Heart left ventricle (tissue), 16 donors: ENCODE measurements around the gene MKNK1. TPM values are rescaled to one million over a fixed set of nuclear protein-coding genes. Genes with fewer than 3 reads are reported as not detected.

Source experiments
- ATAC-seq, 4 donors: fragments of 200-7000 bp; cut with Tn5 transposase; one replicate each; pipeline ENCODE4 v1.9.1; 2020 to 2022; ENCODE audit warnings: moderate library complexity in 4 of 4, mild to moderate bottlenecking in 3 of 4, moderate number of reproducible peaks in 1 of 4
- DNase-seq, 5 donors: peaks; one replicate each; pipeline ENCODE4 v3.0.0-alpha.2; 2020
- H3K27ac ChIP-seq, 12 donors: fragments of 200-600 bp; sonication (generic) in 4 of 12; one replicate each; pipeline versions ENCODE4 v1.5.0 to v1.8.0; 2016 to 2022; ENCODE audit warnings: mild to moderate bottlenecking in 2 of 12
- H3K27me3 ChIP-seq, 9 donors: fragments of 200-600 bp; sonication (generic) in 2 of 9; one replicate each; pipeline versions ENCODE4 v1.5.1 to v1.8.0; 2016 to 2022; ENCODE audit warnings: mild to moderate bottlenecking in 3 of 9
- H3K36me3 ChIP-seq, 9 donors: fragments of 200-600 bp; sonication (generic) in 2 of 9; one replicate each; pipeline versions ENCODE4 v1.5.0 to v1.8.0; 2018 to 2022; ENCODE audit warnings: mild to moderate bottlenecking in 2 of 9
- H3K4me1 ChIP-seq, 12 donors: fragments of 200-600 bp; sonication (generic) in 4 of 12; one replicate each; pipeline versions ENCODE4 v1.5.0 to v1.8.0; 2016 to 2022; ENCODE audit warnings: mild to moderate bottlenecking in 3 of 12
- H3K4me3 ChIP-seq, 12 donors: fragments of 200-600 bp; sonication (generic) in 4 of 12; one replicate each; pipeline versions ENCODE4 v1.5.0 to v1.8.0; 2017 to 2022; ENCODE audit warnings: mild to moderate bottlenecking in 9 of 12, moderate library complexity in 4 of 12
- H3K9me3 ChIP-seq, 12 donors: fragments of 200-600 bp; sonication (generic) in 4 of 12; one replicate each; pipeline versions ENCODE4 v1.5.0 to v1.8.0; 2016 to 2022; ENCODE audit warnings: mild to moderate bottlenecking in 1 of 12
- CTCF ChIP-seq, 12 donors: fragments of 200-600 bp; sonication (generic) in 4 of 12; IDR thresholded peaks; one replicate each; pipeline versions ENCODE4 v1.5.0 to v1.8.0; 2018 to 2022; ENCODE audit warnings: antibody characterized with exemption in 12 of 12, mild to moderate bottlenecking in 5 of 12
- POLR2A ChIP-seq, 2 donors: fragments of 450-650 bp; IDR thresholded peaks; one replicate each; pipeline ENCODE4 v1.6.1; 2017; ENCODE audit warnings: antibody characterized with exemption in 2 of 2, mild to moderate bottlenecking in 2 of 2, moderate library complexity in 2 of 2
- WGBS, 4 donors: extraction: QIAGEN DNeasy Blood & Tissue Kit in 2 of 4; methylation state at CpG; one replicate each; pipeline versions ENCODE4 v1.1.5 to v1.1.7; 2013 to 2018; 5-methylcytosine and 5-hydroxymethylcytosine counted together
- intact Hi-C, 10 donors: fragments of 100-400 bp; cut with DNase I; formaldehyde crosslinking; loops; one replicate each; pipeline versions ENCODE4 v1.11.1 to v1.14.2; 2022
- polyA plus RNA-seq, 2 donors: library from polyadenylated mRNA; stranded (reverse); fragments of 200-250 nt; gene quantifications; one replicate each; pipeline ENCODE4 v1.2.3, GENCODE V29; 2013
- total RNA-seq, 9 donors: library from RNA; depleted of rRNA in 2 of 9; stranded (reverse); fragments of >200 nt in 2 of 9; fragmentation: NEBNext Ultra II Directional in 3 of 9; extraction: Animal tissue kit (Norgen Biotek cat#: 25700) in 3 of 9; gene quantifications; one replicate each; pipeline versions ENCODE4 v1.1.0 to v1.2.4, GENCODE V29; 2016 to 2023
- donor health status: ischemic (EF 13 %, LVEDD 7.1; RV severe dilation, severe dysfunction).
- donor health status: healthy with polysubstance abuse.
- donor health status: DM: no; HTN: yes; CAD: no.
- donor health status: DM: no; HTN: no; CAD: no.
- donor health status: ischemic (EF 25% LVEDD 6.9; RV normal size, moderate dysfunction).
- donor health status: ischemic (EF 25% LVEDD 5.7; RV mildly dilated, moderate dysfunction).
- donor health status: healthy.
- donor health status: DM: yes; HTN: yes; CAD: no.
- donor health status: ischemic (EF 35%, LVEDD 5.7; RV mildly dilated, moderate dysfunction).
- donor health status: nonischemic (EF 11% LVEDD 7.7; RV severe dilation, severe dysfunction).
- donor health status: DM: yes; HTN: yes; CAD: no.
- donor health status: PGD.
- donor health status: ischemic (EF 29% LVEDD 5.4; RV normal size, mild dysfunction).
- donor health status: nonischemic (EF 23%, LVEDD 6.1; RV moderate dilation, normal function).

Gene MKNK1
- total and polyA plus RNA-seq, 11 donors, result 23.1 to 77.6 (median 35.3) TPM

DNA sequence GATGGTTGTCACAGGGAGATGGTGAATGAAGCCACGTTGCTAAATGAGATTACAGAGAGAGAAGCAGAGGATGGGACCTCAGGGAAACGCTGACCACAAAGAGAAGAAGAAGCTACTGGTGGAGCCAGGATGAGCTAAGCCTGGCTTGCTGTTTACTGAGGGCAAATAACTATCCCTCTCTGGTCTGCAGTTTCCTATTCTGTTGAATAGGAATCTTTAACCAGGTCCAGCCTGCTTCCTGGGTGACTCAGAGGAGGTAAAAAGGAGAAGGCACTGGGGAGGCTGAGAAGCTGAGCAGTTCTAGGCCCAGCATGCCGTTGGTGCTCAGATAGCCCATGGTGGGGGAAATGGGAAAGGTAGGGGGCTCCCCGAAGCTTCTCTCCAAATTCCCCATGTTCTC lies 84.9 kb downstream of the MKNK1 start:
- 64 to 80% (median 66%) methylated on average over 4 of the region's 4 CpGs for WGBS, 4 donors
- intact Hi-C loops, result no loop called here
- H3K27me3 ChIP-seq, result peaks cover 4 to 40% (median 18%) of the 10 kb centered on the region in 9 donors

DNA sequence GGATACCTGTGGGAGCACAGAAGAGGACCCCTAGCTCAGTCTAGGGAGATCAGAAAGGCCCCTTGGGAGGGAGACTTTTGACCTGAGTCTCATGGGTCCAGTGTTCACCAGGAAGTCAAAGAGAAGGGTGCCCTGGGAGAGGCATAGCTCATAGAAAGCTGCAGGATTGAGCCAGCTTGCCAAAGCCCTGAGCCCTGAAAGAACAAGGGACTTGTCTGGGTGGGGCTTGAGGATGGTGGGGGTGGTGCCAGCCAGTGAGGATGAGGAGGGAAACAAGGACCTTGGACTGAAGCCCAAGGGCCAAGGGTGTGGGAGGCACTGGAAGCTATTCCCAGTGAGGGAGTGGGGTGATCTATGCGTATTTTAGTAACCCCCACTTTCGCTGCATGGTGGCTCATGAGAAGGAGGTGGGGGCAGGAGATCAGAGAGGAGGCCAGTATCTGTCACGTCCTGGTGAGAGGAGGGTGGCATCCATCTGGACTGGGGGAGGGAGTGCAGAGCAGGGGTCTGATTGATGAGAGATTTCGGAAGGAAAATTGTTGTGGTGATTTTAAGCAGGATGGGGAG lies 86.1 kb downstream of the MKNK1 start:
- H3K27me3 ChIP-seq, result peaks cover 4 to 44% (median 18%) of the 10 kb centered on the region in 9 donors
- ATAC-seq, result no peak
- TF ChIP-seq POLR2A (IDR thresholded peaks at IDR 0.05), result no peak
- H3K27ac ChIP-seq, result no peak overlapping the region
- peak in 1 of 5 donors; percentile 28 for DNase-seq
- no peak overlapping the region for H3K4me3 ChIP-seq
- H3K4me1 ChIP-seq, result peaks cover 0 to 14% (median 1%) of the 10 kb centered on the region in 12 donors
- 49 to 58% (median 53%) methylated on average over 4 of the region's 4 CpGs for WGBS, 4 donors
- no peaks in the 10 kb centered on the region for H3K36me3 ChIP-seq
- intact Hi-C loops, result no loop called here
- no peaks in the 10 kb centered on the region for H3K9me3 ChIP-seq

More for the DNA sequence above, 84.9 kb downstream of the MKNK1 start:
- TF ChIP-seq POLR2A (IDR thresholded peaks at IDR 0.05) (no peak), CTCF (IDR thresholded peaks at IDR 0.05) (no peak)
- peaks cover 0 to 16% (median 1%) of the 10 kb centered on the region in 12 donors for H3K4me1 ChIP-seq
- no peaks in the 10 kb centered on the region for H3K36me3 ChIP-seq
- H3K9me3 ChIP-seq, result no peaks in the 10 kb centered on the region
- no peak overlapping the region for H3K4me3 ChIP-seq
- H3K27ac ChIP-seq, result no peak overlapping the region
- DNase-seq (peak in 1 of 5 donors; percentile 1), ATAC-seq (no peak)

- TF ChIP-seq POLR2A (IDR thresholded peaks at IDR 0.05) (no peak), CTCF (IDR thresholded peaks at IDR 0.05) (no peak)
- WGBS, 4 donors, result 10 to 16% (median 13%) methylated on average over 5 to 10 of the region's 10 CpGs
- Histone ChIP-seq H3K9me3 (no peaks in the 10 kb centered on the region), H3K27me3 (peaks cover 4 to 51% (median 18%) of the 10 kb centered on the region in 9 donors), H3K4me3 (no peak overlapping the region), H3K27ac (no peak overlapping the region), H3K4me1 (peaks cover 0 to 5% (median 0%) of the 10 kb centered on the region in 12 donors), H3K36me3 (no peaks in the 10 kb centered on the region)
- DNase-seq (peak in 1 of 5 donors; percentile 29), ATAC-seq (no peak)
- intact Hi-C loops, result no loop called here
Measured at GRCh38 chr1:46517010-46517600, 87.0 kb downstream of the MKNK1 start.

DNA sequence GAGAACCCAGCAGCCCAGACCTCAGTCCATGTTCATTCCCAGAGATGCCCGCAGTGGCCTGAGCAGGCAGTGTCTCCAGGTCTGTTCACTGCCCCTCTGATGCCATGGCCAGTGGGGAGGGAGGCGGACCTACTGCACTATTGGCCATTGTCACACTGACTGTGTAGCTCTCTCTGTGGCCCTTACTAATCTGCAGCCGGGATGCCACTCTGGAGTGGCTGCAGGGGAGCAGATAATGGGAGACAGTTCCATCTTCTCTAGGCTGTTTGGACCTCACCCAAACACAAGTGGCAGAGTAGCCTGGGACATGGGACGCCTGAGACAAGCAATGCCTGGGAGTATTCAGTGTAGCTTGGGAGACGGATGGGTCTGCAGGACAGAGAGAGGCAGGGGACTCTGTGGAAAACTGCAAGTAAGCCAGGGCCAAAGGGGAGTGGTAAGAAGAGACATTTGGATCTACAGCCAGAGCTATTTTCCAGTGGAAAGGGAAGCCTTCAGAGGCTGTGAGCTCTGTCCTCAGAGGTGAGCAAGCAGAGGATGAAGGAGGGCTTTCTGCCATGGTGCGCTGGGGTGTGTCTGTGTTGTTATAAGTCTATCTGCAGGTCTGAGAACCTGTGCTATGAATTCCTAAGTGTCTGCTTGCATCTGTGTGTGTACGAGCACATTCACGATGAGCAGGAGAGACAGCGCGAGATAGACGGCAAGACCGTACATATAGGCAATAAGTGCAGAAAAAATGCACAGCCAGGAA lies 87.7 kb downstream of the MKNK1 start:
- Histone ChIP-seq H3K9me3 (no peaks in the 10 kb centered on the region), H3K4me1 (no peaks in the 10 kb centered on the region), H3K27me3 (peaks cover 4 to 54% (median 18%) of the 10 kb centered on the region in 9 donors), H3K27ac (no peak overlapping the region), H3K4me3 (no peak overlapping the region), H3K36me3 (no peaks in the 10 kb centered on the region)
- intact Hi-C loops, result no loop called here
- TF ChIP-seq CTCF (IDR thresholded peaks at IDR 0.05) (no peak), POLR2A (IDR thresholded peaks at IDR 0.05) (no peak)
- DNase-seq (peak in 1 of 5 donors; percentile 28), ATAC-seq (peak in 1 of 4 donors; percentile 12)
- 44 to 52% (median 50%) methylated on average over 12 of the region's 12 CpGs for WGBS, 4 donors
